GM12891 (cell line): ENCODE measurements around the gene DYSF.

Source experiments
- POLR2A ChIP-seq: IDR thresholded peaks from 2 replicates; pipeline ENCODE4 v1.6.1; 2011; ENCODE audit warnings: low read depth, low read length, control low read depth
- POLR2AphosphoS5 ChIP-seq: IDR thresholded peaks from 2 replicates; pipeline ENCODE4 v1.6.1; 2011; ENCODE audit warnings: low read depth, low read length, control low read depth
- POU2F2 ChIP-seq: IDR thresholded peaks from 2 replicates; pipeline ENCODE4 v1.6.1; 2011; ENCODE audit warnings: low read depth, mild to moderate bottlenecking, control low read depth, low read length, moderate library complexity
- TAF1 ChIP-seq: IDR thresholded peaks from 2 replicates; pipeline ENCODE4 v1.6.1; 2011; ENCODE audit warnings: low read depth, low read length, control low read depth

- TF ChIP-seq POLR2AphosphoS5 (no peak), POLR2A (no peak), POU2F2 (no peak), TAF1 (no peak)
These were observed 13.9 kb downstream of the DYSF start for GRCh38 chr2:71467180-71467815.
